ENCODE results near the gene CCZ1B.
"Not testable (repeated sequence)": the region's sequence is repeated elsewhere in the genome, so short reads cannot be mapped to it uniquely, and the experiment has no call there.

Gene CCZ1B

GRCh38 chr7:6750173-6750572 is 75.9 kb downstream of the CCZ1B start:
- peaks cover 25% of the 10 kb centered on the region for H3K36me3 Mint-ChIP-seq (ENCODE audit: insufficient read depth)
- H3K4me1 Mint-ChIP-seq (ENCODE audit: low read depth in 2 of 2); H3K27me3 Mint-ChIP-seq; H3K27ac Mint-ChIP-seq; DNase-seq; H3K4me3 Mint-ChIP-seq; ATAC-seq (replicated peaks); H3K9me3 Mint-ChIP-seq: not testable (repeated sequence)

GRCh38 chr7:6749335-6749734 is 76.7 kb downstream of the CCZ1B start:
- not testable (repeated sequence) for H3K27ac Mint-ChIP-seq; H3K27me3 Mint-ChIP-seq; H3K9me3 Mint-ChIP-seq; H3K4me1 Mint-ChIP-seq (ENCODE audit: low read depth in 2 of 2); DNase-seq; ATAC-seq (replicated peaks); H3K4me3 Mint-ChIP-seq
- peaks cover 31% of the 10 kb centered on the region for H3K36me3 Mint-ChIP-seq (ENCODE audit: insufficient read depth)

Measured in effector memory CD8-positive, alpha-beta T cell (primary cell).